Astrocyte (in vitro differentiated cells and primary cell): ENCODE results near the gene APLP2.

Source experiments
- CTCF ChIP-seq: IDR thresholded peaks from 2 replicates; pipeline ENCODE4 v1.5.1; 2011; ENCODE audit warnings: low read depth, mild to moderate bottlenecking, inconsistent platforms, low read length, moderate library complexity; ENCODE audit not compliant: insufficient read depth
- EZH2 ChIP-seq: IDR thresholded peaks from 2 replicates; pipeline ENCODE4 v1.6.1; 2012; ENCODE audit warnings: mild to moderate bottlenecking, low read length, inconsistent platforms; ENCODE audit not compliant: insufficient read depth

- no peak for TF ChIP-seq CTCF
- no peak for TF ChIP-seq EZH2
Observed at GRCh38 chr11:130066338-130066737, 3.4 kb upstream of the APLP2 start.
